Measurements from ENCODE around the gene FBXL4. TPM values are rescaled to one million over a fixed set of nuclear protein-coding genes. Genes with fewer than 3 reads are reported as not detected.
"Not testable (repeated sequence)": the region's sequence is repeated elsewhere in the genome, so short reads cannot be mapped to it uniquely, and the experiment has no call there.

The FBXL4 gene
- total RNA-seq, 1 donor from 2014 or later, result 30.9 TPM

DNA sequence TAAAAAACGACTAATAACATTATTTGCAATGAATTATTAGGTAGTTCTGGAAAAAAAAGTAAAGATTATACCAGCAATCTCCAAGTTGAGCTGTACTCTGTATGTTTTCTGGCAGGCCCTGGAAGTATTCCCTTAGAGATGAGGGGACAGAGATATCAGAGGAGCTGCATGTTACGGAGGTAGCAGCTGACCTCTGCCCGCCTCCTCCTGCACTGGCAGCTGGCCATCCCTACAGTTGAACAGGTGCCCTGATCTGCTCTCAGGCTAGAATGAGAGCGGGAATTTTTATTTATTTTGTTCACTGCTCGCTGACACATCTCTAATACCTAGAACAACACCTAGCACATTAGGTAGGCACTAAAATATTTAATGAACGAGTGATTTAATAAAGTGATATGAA is 23.1 kb downstream of the FBXL4 start:
- Mint-ChIP-seq H3K4me1 (ENCODE audit: low read depth, unreplicated experiment) (peaks cover 45% of the 10 kb centered on the region), H3K27ac (ENCODE audit: unreplicated experiment) (peak overlapping the region; percentile 74), H3K4me3 (ENCODE audit: unreplicated experiment) (peak overlapping the region; percentile 18), H3K9me3 (ENCODE audit: unreplicated experiment) (peaks cover 8% of the 10 kb centered on the region), H3K36me3 (ENCODE audit: unreplicated experiment) (no peaks in the 10 kb centered on the region), H3K27me3 (ENCODE audit: unreplicated experiment) (peaks cover 4% of the 10 kb centered on the region)
- DNase-seq, result peak; percentile 65
- TF ChIP-seq, protein P1, sequence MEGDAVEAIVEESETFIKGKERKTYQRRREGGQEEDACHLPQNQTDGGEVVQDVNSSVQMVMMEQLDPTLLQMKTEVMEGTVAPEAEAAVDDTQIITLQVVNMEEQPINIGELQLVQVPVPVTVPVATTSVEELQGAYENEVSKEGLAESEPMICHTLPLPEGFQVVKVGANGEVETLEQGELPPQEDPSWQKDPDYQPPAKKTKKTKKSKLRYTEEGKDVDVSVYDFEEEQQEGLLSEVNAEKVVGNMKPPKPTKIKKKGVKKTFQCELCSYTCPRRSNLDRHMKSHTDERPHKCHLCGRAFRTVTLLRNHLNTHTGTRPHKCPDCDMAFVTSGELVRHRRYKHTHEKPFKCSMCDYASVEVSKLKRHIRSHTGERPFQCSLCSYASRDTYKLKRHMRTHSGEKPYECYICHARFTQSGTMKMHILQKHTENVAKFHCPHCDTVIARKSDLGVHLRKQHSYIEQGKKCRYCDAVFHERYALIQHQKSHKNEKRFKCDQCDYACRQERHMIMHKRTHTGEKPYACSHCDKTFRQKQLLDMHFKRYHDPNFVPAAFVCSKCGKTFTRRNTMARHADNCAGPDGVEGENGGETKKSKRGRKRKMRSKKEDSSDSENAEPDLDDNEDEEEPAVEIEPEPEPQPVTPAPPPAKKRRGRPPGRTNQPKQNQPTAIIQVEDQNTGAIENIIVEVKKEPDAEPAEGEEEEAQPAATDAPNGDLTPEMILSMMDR (IDR thresholded peaks at IDR 0.05; ENCODE audit: partially characterized antibody, unreplicated experiment), result no peak

DNA sequence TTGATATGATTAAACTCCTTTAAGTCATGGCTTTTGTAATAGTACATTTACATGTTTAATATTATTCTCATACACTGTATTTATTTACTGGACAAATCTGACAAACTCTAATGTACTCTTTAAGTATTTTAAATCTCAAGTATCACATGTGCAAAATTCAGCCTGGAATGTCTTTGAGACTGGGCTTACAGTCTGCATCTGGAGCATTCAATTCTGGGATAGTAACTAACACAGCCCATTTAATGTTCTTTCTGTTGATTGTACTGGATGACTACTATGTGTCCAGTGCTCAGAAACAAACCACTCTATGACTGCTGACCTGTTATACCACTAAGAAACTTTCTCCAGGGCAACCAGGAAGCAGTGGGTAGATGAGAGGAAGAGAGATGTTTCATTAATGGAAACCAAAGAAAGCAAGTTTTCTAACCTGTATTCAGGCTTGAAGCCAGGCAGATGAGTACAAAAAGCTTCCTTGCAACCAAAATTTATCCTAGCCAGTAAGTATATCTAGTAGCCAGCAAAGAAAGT is 26.8 kb downstream of the FBXL4 start:
- no peak for DNase-seq
- TF ChIP-seq, protein P1 (IDR thresholded peaks at IDR 0.05; ENCODE audit: partially characterized antibody, unreplicated experiment), result no peak
- H3K9me3 Mint-ChIP-seq (ENCODE audit: unreplicated experiment), result peaks cover 7% of the 10 kb centered on the region
- peaks cover 36% of the 10 kb centered on the region for H3K4me1 Mint-ChIP-seq (ENCODE audit: low read depth, unreplicated experiment)
- H3K4me3 Mint-ChIP-seq (ENCODE audit: unreplicated experiment), result no peak overlapping the region
- H3K36me3 Mint-ChIP-seq (ENCODE audit: unreplicated experiment), result no peaks in the 10 kb centered on the region
- no peak overlapping the region for H3K27ac Mint-ChIP-seq (ENCODE audit: unreplicated experiment)
- peaks cover 3% of the 10 kb centered on the region for H3K27me3 Mint-ChIP-seq (ENCODE audit: unreplicated experiment)

DNA sequence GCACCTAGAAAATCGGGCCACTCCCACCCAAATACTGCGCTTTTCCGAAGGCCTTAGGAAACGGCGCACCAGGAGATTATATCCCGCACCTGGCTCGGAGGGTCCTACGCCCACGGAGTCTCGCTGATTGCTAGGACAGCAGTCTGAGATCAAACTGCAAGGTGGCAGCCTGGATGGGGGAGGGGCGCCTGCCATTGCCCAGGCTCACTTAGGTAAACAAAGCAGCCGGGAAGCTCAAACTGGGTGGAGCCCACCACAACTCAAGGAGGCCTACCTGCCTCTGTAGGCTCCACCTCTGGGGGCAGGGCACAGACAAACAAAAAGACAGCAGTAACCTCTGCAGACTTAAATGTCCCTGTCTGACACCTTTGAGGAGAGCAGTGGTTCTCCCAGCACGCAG is 36.8 kb downstream of the FBXL4 start:
- not testable (repeated sequence) for H3K27me3 Mint-ChIP-seq (ENCODE audit: unreplicated experiment); H3K4me1 Mint-ChIP-seq (ENCODE audit: low read depth, unreplicated experiment)

DNA sequence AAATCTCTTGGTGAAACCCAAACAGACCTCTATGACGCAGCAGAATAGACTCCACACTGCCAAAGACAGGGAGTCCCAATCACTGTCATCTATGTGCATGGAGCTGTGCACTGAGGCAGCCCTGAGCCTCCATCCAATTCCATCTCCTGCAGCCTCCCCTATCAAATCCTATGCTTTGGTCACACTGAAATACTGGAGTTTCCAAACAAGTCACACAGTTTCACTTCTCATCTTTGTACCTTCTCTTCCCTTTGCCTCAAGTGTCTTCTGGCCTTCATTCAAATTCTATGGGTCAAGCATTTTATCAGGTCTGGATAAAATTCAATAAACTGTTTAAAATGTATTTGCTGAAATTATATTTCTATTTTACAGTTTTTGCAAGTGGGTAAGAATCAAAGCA is 38.5 kb downstream of the FBXL4 start:
- H3K9me3 Mint-ChIP-seq (ENCODE audit: unreplicated experiment), result peaks cover 15% of the 10 kb centered on the region
- H3K4me3 Mint-ChIP-seq (ENCODE audit: unreplicated experiment), result no peak overlapping the region
- H3K27ac Mint-ChIP-seq (ENCODE audit: unreplicated experiment), result no peak overlapping the region
- H3K36me3 Mint-ChIP-seq (ENCODE audit: unreplicated experiment), result peaks cover 15% of the 10 kb centered on the region
- H3K27me3 Mint-ChIP-seq (ENCODE audit: unreplicated experiment), result peaks cover 3% of the 10 kb centered on the region
- no peak for DNase-seq
- H3K4me1 Mint-ChIP-seq (ENCODE audit: low read depth, unreplicated experiment), result no peaks in the 10 kb centered on the region
- TF ChIP-seq, protein P1 (IDR thresholded peaks at IDR 0.05; ENCODE audit: partially characterized antibody, unreplicated experiment), result no peak

More for the DNA sequence above, 36.8 kb downstream of the FBXL4 start:
- H3K36me3 Mint-ChIP-seq (ENCODE audit: unreplicated experiment), result peaks cover 15% of the 10 kb centered on the region
- H3K27ac Mint-ChIP-seq (ENCODE audit: unreplicated experiment); H3K4me3 Mint-ChIP-seq (ENCODE audit: unreplicated experiment); DNase-seq: not testable (repeated sequence)
- H3K9me3 Mint-ChIP-seq (ENCODE audit: unreplicated experiment), result peaks cover 15% of the 10 kb centered on the region

DNA sequence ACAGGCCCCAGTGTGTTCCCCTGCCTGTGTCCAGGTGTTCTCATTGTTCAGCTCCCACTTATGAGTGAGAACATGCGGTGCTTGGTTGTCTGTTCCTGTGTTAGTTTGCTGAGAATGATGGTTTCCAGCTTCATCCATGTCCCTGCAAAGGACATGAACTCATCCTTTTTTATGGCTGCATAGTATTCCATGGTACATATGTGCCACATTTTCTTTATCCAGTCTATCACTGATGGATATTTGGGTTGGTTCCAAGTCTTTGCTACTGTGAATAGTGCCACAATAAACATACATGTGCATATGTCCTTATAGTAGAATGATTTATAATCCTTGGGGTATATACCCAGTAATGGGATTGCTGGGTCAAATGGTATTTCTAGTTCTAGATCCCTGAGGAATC is 41.4 kb downstream of the FBXL4 start:
- H3K4me3 Mint-ChIP-seq (ENCODE audit: unreplicated experiment); DNase-seq; H3K27me3 Mint-ChIP-seq (ENCODE audit: unreplicated experiment); H3K36me3 Mint-ChIP-seq (ENCODE audit: unreplicated experiment); H3K4me1 Mint-ChIP-seq (ENCODE audit: low read depth, unreplicated experiment); H3K9me3 Mint-ChIP-seq (ENCODE audit: unreplicated experiment); H3K27ac Mint-ChIP-seq (ENCODE audit: unreplicated experiment): not testable (repeated sequence)

DNA sequence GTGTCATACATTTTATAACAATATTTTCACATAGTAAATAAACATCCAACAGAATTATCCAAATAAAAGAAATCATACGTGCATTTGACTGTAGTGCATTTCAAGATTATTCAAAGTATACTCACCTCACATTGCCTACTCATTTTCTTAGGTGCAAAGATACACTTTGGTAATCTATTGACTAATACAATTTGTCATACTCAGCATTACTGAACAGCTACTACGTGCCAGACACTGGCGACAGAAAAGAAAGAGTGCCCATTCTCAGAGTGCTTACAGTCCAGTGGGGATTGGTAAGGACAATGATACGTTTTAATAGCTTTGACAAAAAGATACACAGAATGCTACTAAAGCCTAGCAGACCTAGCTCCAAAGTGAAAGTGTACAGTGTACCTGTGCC is 42.0 kb downstream of the FBXL4 start:
- DNase-seq, result no peak
- Mint-ChIP-seq H3K4me3 (ENCODE audit: unreplicated experiment) (no peak overlapping the region), H3K27ac (ENCODE audit: unreplicated experiment) (no peak overlapping the region), H3K27me3 (ENCODE audit: unreplicated experiment) (no peaks in the 10 kb centered on the region), H3K36me3 (ENCODE audit: unreplicated experiment) (peaks cover 4% of the 10 kb centered on the region), H3K9me3 (ENCODE audit: unreplicated experiment) (peaks cover 2% of the 10 kb centered on the region), H3K4me1 (ENCODE audit: low read depth, unreplicated experiment) (no peaks in the 10 kb centered on the region)
- TF ChIP-seq, protein P1 (IDR thresholded peaks at IDR 0.05; ENCODE audit: partially characterized antibody, unreplicated experiment), result no peak
